ENCODE measurements around the gene SGIP1. TPM values are rescaled to one million over a fixed set of nuclear protein-coding genes. Genes with fewer than 3 reads are reported as not detected.

Gene SGIP1, protein sequence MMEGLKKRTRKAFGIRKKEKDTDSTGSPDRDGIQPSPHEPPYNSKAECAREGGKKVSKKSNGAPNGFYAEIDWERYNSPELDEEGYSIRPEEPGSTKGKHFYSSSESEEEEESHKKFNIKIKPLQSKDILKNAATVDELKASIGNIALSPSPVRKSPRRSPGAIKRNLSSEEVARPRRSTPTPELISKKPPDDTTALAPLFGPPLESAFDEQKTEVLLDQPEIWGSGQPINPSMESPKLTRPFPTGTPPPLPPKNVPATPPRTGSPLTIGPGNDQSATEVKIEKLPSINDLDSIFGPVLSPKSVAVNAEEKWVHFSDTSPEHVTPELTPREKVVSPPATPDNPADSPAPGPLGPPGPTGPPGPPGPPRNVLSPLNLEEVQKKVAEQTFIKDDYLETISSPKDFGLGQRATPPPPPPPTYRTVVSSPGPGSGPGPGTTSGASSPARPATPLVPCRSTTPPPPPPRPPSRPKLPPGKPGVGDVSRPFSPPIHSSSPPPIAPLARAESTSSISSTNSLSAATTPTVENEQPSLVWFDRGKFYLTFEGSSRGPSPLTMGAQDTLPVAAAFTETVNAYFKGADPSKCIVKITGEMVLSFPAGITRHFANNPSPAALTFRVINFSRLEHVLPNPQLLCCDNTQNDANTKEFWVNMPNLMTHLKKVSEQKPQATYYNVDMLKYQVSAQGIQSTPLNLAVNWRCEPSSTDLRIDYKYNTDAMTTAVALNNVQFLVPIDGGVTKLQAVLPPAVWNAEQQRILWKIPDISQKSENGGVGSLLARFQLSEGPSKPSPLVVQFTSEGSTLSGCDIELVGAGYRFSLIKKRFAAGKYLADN
- total RNA-seq (2022) (not detected in 2 replicates), Bru-seq, nascent RNA (percentile 0 among the genes with signal in this experiment), BruChase-seq, experiment 1, labeled RNA remaining after a 2-hour chase (percentile 4 among the genes with signal in this experiment), BruChase-seq, experiment 2, labeled RNA remaining after a 6-hour chase (percentile 1 among the genes with signal in this experiment)
- long read RNA-seq: 0 reads

DNA sequence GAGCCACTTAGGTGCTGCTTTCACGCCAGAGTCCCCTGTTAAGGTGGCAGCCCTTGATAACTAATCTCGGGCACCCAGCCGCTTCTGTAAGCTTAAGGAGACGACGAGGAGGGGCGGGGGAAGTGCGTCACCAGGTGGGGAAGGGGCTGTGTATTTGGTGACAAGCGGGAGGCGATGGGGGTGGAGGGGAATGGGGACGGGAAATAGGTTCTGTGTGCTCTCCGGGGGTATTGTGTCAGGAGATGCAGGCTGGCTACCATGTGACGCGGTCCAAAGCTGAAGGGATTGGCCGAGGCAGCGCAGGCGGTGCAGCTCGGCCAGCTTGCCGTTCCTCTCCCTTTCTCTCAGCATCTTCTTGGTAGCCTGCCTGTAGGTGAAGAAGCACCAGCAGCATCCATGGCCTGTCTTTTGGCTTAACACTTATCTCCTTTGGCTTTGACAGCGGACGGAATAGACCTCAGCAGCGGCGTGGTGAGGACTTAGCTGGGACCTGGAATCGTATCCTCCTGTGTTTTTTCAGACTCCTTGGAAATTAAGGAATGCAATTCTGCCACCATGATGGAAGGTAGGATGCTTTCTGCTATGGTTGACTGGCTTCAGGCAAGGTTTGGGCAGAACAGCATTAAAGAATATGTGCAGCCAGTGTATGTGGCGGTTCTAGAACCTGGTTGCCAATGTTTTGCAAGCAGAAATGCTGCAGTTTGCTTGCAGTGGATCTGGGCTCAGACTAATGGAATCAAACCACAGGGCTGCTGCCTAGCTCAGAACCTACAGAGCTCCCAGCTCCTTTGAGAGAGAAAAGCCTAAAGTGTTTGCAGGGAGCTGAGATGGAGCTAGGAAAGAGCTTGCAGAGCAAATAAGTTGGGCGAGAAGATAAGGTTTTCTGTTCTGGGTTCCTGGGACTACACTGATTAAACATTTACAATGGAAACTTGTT, at the start of gene SGIP1:
SGIP1 (plus strand) TSS at position 350 of the 937 bp plus-strand sequence; CDS start at position 556, 206 bp downstream.
- H3K36me3 Mint-ChIP-seq (ENCODE audit: insufficient read depth, unreplicated experiment): no peaks in the 10 kb centered on the region
- H3K4me1 Mint-ChIP-seq (ENCODE audit: low read depth, unreplicated experiment): no peaks in the 10 kb centered on the region
- H3K4me3 Mint-ChIP-seq (ENCODE audit: unreplicated experiment): no peak within 1 kb of the TSS
- CTCF ChIA-PET: interaction anchor here (1.0 kb wide), 1 partner anchor 30 kb away, joined by 3 read pairs; no protein-coding TSS in a partner anchor
- H3K27me3 Mint-ChIP-seq (ENCODE audit: insufficient read depth, unreplicated experiment): no peaks in the 10 kb centered on the region
- no peaks in the 10 kb centered on the region for H3K36me3 ChIP-seq (ENCODE audit: control insufficient read depth, insufficient read depth, low read length)
- no peaks in the 10 kb centered on the region for H3K9me3 ChIP-seq
- BruUV-seq (replicated peaks): no TSS peak
- intact Hi-C loops (cut with micrococcal nuclease; ENCODE audit: unreplicated experiment): no loop called here
- H3K4me3 ChIP-seq (ENCODE audit: low read depth, low read length): no peak within 1 kb of the TSS
- H3K27ac Mint-ChIP-seq (ENCODE audit: unreplicated experiment): no peak within 1 kb of the TSS
- no peaks in the 10 kb centered on the region for H3K9me3 Mint-ChIP-seq (ENCODE audit: unreplicated experiment)
- H3K4me1 ChIP-seq: no peaks in the 10 kb centered on the region
- POLR2A ChIA-PET: no interaction called here
- TF ChIP-seq, protein P1, sequence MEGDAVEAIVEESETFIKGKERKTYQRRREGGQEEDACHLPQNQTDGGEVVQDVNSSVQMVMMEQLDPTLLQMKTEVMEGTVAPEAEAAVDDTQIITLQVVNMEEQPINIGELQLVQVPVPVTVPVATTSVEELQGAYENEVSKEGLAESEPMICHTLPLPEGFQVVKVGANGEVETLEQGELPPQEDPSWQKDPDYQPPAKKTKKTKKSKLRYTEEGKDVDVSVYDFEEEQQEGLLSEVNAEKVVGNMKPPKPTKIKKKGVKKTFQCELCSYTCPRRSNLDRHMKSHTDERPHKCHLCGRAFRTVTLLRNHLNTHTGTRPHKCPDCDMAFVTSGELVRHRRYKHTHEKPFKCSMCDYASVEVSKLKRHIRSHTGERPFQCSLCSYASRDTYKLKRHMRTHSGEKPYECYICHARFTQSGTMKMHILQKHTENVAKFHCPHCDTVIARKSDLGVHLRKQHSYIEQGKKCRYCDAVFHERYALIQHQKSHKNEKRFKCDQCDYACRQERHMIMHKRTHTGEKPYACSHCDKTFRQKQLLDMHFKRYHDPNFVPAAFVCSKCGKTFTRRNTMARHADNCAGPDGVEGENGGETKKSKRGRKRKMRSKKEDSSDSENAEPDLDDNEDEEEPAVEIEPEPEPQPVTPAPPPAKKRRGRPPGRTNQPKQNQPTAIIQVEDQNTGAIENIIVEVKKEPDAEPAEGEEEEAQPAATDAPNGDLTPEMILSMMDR (IDR thresholded peaks at IDR 0.05; ENCODE audit: insufficient read depth in 1 of 2, low read depth in 1 of 2, low read length in 1 of 2, severe bottlenecking in 1 of 2, unreplicated experiment in 1 of 2): no peak
- DNase-seq: no peak
- H3K27me3 ChIP-seq (replicated peaks; ENCODE audit: control insufficient read depth, insufficient read depth, low read length): no peaks in the 10 kb centered on the region

DNA sequence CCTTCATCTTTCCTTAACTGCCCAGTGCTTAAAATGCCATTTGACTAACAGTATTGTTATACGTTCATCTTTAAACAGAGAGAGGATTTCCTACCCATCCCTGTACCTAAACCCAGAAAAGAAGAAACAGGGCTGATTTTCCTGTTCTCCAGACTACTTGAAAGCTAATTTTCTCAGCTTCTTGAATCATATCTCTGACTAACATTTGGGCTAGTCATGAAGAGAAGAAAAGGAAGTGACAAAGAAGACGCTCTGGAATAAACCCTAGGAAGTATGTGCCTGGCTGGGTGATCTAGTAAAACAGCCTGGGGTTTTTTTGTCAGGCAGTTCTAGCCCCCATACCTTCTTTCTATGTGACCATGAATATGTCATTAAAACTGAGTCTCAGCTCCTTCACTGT, 44.8 kb upstream of the SGIP1 start:
- ChIA-PET CTCF (no interaction called here), POLR2A (no interaction called here)
- Histone ChIP-seq H3K9me3 (no peaks in the 10 kb centered on the region), H3K36me3 (ENCODE audit: control insufficient read depth, insufficient read depth, low read length) (no peaks in the 10 kb centered on the region), H3K4me3 (ENCODE audit: low read depth, low read length) (no peak overlapping the region), H3K27me3 (replicated peaks; ENCODE audit: control insufficient read depth, insufficient read depth, low read length) (no peaks in the 10 kb centered on the region), H3K4me1 (no peaks in the 10 kb centered on the region)
- H3K4me3 Mint-ChIP-seq (ENCODE audit: unreplicated experiment): no peak overlapping the region
- no TSS peak for BruUV-seq (replicated peaks)
- TF ChIP-seq, protein P1 (IDR thresholded peaks at IDR 0.05; ENCODE audit: insufficient read depth in 1 of 2, low read depth in 1 of 2, low read length in 1 of 2, severe bottlenecking in 1 of 2, unreplicated experiment in 1 of 2): no peak
- intact Hi-C loops (cut with micrococcal nuclease; ENCODE audit: unreplicated experiment): no loop called here
- H3K36me3 Mint-ChIP-seq (ENCODE audit: insufficient read depth, unreplicated experiment): no peaks in the 10 kb centered on the region
- no peak for DNase-seq
- no peaks in the 10 kb centered on the region for H3K4me1 Mint-ChIP-seq (ENCODE audit: low read depth, unreplicated experiment)
- H3K27ac Mint-ChIP-seq (ENCODE audit: unreplicated experiment): no peak overlapping the region
- H3K27me3 Mint-ChIP-seq (ENCODE audit: insufficient read depth, unreplicated experiment): no peaks in the 10 kb centered on the region
- no peaks in the 10 kb centered on the region for H3K9me3 Mint-ChIP-seq (ENCODE audit: unreplicated experiment)

All from Caco-2 (cell line).